ENCODE results near the gene RIPPLY2.
"Not testable (repeated sequence)": the region's sequence is repeated elsewhere in the genome, so short reads cannot be mapped to it uniquely, and the experiment has no call there.

RIPPLY2 gene

DNA sequence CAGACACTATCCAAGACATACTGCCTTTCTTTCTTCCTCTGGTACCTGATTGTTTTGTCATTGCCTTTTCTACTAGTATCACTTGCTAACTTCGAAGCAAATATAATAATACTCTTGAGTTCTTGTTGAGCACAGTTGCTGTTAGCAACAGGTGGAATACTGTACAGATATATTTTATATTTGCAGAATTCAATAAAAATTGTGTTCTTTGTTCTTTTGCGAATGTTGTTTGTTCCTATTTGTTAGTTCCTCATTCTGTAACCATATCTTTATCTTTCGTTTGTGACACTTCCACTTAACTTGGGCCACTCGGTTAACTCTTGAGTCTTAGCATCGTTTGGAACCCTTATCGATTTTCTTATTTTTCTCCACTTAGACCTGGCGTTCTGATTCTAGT lies 7.2 kb downstream of the RIPPLY2 start:
- DNase-seq (ENCODE audit: low spot score), result no peak

GRCh38 chr6:83860782-83861495 lies 7.8 kb downstream of the RIPPLY2 start:
- DNase-seq (ENCODE audit: low spot score), result no peak

- no peak for DNase-seq (ENCODE audit: low spot score)
Measured at GRCh38 chr6:83862776-83863471, 9.8 kb downstream of the RIPPLY2 start.

DNA sequence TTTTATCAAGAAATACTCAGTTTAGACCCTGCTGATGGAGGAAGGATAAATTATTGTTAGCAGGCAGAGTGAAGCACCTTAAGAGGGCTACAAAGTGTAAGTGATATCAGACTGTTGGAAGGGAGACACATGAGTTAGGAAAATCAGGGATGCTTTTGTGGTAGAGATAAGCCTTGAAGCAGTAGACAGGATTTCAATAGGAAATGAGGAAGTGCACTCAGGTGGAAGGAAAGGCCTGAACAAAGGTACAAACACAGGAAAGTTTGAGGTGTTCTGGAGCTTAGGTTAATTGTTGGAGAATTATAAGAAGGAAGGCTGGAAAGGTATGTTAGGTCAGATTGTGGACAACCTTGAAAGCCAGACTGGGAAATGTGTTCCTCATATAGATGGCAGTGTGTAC lies 13.9 kb downstream of the RIPPLY2 start:
- DNase-seq (ENCODE audit: low spot score), result no peak

DNA sequence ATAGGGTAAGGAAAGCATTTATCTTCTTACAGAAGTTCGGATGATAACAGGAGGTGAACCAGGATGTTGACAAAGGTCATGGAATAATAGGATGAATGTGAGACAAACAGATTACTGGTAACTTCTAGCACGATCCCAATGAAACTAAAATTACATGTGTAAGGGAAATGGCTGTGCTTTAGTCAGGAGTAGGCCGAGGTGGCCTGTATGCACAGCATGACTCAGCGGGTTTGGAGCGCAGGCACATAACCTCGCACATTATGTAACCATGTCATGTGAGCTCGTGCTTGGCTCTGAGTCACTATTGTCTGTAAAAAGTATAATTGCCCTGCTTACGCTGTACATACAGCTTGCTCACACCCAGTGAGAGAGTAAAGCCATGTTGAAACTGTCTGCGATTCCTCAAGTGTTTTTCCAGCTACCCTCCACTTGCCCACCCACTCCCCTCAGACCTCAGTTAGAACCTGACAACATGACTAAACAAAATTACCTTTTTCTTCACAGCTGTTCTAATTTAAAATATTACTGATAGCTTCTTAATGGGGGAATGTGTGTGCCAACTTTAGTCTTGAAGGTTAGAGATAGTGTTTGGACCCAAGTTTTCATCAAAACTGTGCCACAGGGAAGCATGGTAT lies 14.5 kb downstream of the RIPPLY2 start:
- DNase-seq (ENCODE audit: low spot score), result no peak

DNA sequence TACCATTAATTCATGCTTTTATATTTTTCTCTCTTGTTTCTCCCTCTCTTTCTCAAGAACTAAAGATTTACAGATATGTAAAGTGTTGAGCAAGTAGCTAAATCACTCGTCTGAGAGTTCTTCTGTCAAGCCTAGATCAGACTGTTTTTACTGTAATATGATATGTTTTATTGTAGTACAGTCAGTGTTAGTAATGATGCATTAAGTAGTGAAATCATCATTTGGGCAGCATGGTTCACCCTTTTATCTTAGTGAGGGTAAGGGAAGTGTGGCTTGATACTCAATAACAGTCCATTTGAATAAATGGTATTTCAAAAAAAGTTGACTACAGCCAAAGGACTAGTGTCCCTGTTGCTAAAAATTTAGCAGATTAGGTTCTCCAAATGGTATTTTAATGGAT lies 15.5 kb downstream of the RIPPLY2 start:
- no peak for DNase-seq (ENCODE audit: low spot score)

- peak; percentile 40 for DNase-seq (ENCODE audit: low spot score)
Measured at GRCh38 chr6:83870649-83871048, 17.5 kb downstream of the RIPPLY2 start.

DNA sequence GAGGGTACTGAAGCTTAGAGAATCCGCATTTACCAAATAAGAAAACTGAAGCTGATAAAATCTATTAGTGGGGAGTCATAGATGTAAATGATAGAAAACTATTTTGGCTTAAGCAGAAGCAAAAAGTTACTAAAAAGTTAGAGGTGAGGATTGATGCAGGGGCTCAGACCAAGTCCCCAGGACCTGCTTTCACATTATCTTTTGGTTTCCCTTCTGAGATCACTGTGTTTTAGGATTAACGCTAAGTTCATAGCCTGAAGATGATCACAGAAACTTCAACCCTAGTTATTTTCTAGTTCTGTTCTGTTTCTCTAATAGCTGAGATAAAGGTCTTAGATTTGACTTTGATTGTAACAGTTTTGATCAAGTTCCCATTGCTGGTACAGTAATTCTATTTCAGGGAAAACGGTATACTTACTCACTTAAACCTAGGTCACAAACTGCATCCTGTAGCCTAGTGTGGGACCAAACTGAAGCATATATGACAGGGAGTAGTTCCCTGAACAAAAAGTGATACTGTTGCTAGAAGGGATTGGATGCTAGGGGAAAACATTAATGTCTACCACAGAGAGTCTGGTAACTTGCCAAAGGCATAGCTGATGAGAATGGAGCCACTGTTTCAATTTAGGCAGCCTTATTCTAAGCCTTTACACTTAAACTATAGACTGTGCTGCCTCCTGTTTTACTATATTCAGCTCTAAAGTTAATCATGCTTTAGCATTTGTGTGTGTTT lies 19.4 kb downstream of the RIPPLY2 start:
- peak; percentile 78 for DNase-seq (ENCODE audit: low spot score)

DNA sequence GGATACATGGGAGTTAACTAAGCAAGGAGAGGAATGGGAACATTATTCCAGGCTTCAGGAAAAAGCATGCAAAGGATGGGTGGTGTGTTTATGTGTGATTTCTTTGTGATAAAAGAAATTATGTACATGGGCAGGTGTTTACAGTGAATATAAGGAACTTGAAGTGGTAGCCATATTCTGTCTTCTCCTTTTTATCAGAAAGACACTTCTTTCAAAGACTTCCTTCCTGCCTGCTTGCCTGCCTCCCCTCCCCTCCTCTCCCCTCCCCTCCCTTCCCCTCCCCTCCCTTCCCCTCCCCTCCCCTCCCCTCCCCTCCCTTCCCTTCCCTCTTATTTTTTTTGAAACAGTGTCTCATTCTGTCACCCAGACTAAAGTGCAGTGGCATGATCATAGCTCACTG lies 20.7 kb downstream of the RIPPLY2 start:
- no peak for DNase-seq (ENCODE audit: low spot score)

DNA sequence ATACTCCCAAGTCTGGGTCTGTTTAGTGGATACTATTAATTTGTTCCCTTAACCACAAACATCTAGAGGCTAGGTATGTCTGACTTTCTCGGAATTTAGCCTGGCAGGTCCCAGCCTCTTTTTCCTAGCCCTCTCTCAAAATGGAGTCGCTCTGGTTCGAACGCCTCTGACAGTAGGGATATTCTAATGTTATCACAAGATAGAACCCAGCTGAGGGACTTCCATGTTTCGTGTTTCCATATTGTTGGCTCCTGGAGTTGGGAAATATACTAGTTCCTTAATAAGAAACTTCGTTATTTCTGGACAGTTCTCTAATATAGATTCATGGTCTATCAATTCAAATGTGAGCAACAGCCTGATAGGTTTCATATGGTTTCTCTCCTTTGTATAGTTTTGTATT lies 22.7 kb downstream of the RIPPLY2 start:
- no peak for DNase-seq (ENCODE audit: low spot score)

- no peak for DNase-seq (ENCODE audit: low spot score)
Measured at GRCh38 chr6:83878902-83879644, 25.9 kb downstream of the RIPPLY2 start.

GRCh38 chr6:83879746-83880145 lies 26.6 kb downstream of the RIPPLY2 start:
- no peak for DNase-seq (ENCODE audit: low spot score)

DNA sequence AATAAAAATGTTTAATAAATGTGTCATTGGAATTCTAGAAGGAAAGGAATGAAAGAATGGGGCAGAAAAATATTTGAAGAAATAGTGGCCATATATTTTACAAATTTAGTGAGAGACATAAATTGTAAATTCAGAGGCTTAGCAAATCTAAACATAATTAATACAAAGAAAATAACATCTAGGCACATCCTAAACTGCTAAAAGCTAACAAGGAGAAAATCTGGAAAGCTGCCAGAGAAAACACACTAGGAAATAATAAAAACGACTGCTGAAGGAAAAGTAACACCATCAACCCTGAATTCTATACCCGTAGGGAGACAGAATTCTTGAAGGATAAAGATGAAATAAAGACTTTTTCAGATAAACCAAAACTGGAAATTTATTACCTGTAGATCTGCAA lies 30.1 kb downstream of the RIPPLY2 start:
- DNase-seq (ENCODE audit: low spot score), result no peak

- DNase-seq (ENCODE audit: low spot score), result peak; percentile 41
Measured at GRCh38 chr6:83884523-83884922, 31.4 kb downstream of the RIPPLY2 start.

- DNase-seq (ENCODE audit: low spot score), result no peak
Measured at GRCh38 chr6:83885984-83886383, 32.8 kb downstream of the RIPPLY2 start.

DNA sequence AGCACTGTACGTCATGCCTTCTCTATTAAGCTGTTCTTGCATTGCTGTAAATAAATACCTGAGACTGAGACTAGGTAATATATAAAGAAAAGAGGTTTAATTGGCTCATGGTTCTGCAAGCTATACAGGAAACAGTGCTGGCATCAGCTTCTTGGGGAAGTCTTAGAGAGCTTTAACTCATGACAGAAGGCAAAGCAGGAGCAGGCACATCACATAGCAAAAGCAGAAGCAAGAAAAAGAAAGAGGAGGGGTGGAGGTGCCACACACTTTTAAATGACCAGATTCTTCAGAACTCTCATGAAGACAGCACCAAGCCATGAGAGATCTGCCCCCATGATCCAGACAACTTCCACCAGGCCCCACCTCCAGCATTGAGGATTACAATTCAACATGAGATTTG lies 36.5 kb downstream of the RIPPLY2 start:
- DNase-seq (ENCODE audit: low spot score), result no peak

DNA sequence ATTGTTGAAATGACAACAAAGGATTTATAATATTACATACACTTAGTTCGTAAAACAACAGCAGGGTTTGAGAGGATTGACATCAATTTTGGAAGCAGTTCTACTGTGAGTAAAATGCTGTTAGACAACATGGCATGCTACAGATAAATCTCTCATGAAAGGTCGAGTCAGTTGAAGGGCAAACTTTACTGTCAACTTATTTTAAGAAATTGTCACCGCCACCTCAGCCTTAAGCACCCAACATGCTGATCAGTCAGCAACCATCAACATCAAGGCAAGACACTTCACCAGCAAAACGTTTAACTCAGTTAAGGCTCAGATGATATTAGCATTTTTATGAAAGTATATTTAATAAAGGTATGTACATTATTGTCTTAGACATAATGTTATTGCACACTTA lies 37.4 kb downstream of the RIPPLY2 start:
- DNase-seq (ENCODE audit: low spot score), result no peak

DNA sequence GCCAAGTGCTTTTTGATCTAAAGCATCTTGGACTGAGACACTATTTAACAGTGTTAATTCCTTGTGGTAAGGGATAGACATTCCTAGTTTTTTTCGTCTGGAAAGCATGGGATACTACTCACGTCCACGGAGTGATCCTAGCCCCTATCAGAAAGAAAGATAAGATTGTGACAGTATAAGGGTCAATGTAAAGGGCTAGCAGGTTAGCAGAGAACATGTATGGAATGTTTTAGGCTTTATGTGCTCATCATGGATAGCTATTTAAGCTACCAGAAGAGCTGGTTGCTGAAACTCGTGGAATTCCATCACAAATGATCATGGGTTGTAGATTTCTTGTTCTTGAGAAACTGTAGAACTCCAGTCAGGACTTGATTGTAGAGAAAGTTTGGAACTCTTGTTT lies 38.4 kb downstream of the RIPPLY2 start:
- DNase-seq (ENCODE audit: low spot score), result no peak

DNA sequence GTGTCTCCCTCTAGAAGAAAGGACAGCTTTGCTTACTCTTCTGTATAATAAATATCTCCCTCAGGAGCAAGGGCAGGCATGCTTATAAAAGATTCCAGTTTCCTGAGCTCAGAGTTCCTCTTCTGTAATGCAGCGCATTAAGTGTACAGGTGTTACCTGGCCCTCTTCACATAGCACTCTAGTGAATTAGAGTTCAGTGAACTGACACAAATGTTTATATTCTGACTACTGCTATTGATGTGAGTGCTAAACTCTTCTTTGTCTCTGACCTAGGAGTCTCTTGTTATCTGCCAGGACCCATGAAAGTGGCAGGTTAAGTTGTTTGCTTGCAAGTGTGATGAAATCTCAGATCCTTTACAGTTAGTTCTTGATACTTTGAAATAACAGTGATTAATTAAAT lies 39.9 kb downstream of the RIPPLY2 start:
- no peak for DNase-seq (ENCODE audit: low spot score)

- DNase-seq (ENCODE audit: low spot score), result not testable (repeated sequence)
Measured at GRCh38 chr6:83897094-83897493, 43.9 kb downstream of the RIPPLY2 start.

- no peak for DNase-seq (ENCODE audit: low spot score)
Measured at GRCh38 chr6:83901624-83902023, 48.5 kb downstream of the RIPPLY2 start.

DNA sequence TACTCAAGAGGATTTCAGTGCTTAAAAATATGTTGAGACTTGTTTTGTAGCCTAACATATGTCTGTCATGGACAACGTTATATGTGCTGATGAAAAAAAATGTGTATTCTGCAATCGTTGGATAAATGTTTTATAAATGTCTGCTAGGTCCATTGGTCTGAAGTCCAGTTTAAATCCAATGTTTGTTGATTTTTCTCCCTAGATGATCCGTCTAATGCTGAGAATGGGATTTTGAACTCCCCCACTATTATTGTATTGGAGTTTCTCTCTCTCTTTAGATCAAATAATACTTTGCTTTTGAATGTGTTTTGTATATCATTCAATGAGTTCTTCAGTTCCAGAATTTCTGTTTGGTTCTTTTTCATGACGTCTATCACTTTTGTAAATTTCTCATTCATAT lies 51.2 kb downstream of the RIPPLY2 start:
- DNase-seq (ENCODE audit: low spot score), result no peak
